HG03135 (cell line): Measurements from ENCODE around the gene SYAP1.
A peak's percentile ranks its signal among the peaks of the same experiment; 100 is the strongest.
"Not testable (repeated sequence)": the region's sequence is repeated elsewhere in the genome, so short reads cannot be mapped to it uniquely, and the experiment has no call there.

Experiments used
- ATAC-seq: cut with Tn5 transposase; IDR thresholded peaks from one replicate; pipeline ENCODE4 v1.9.1; 2021; ENCODE audit warnings: mild to moderate bottlenecking, moderate library complexity; ENCODE audit not compliant: unreplicated experiment

SYAP1 gene

GRCh38 chrX:16722481-16722880 is 3.1 kb downstream of the SYAP1 start:
- no peak for ATAC-seq

GRCh38 chrX:16725072-16725471 is 5.7 kb downstream of the SYAP1 start:
- no peak for ATAC-seq

- peak; percentile 90 for ATAC-seq
Observed at GRCh38 chrX:16726347-16726988, 7.1 kb downstream of the SYAP1 start.

- no peak for ATAC-seq
Observed at GRCh38 chrX:16727637-16728036, 8.2 kb downstream of the SYAP1 start.

- no peak for ATAC-seq
Observed at GRCh38 chrX:16730450-16730849, 11.0 kb downstream of the SYAP1 start.

GRCh38 chrX:16733013-16733412 is 13.6 kb downstream of the SYAP1 start:
- no peak for ATAC-seq

- no peak for ATAC-seq
Observed at GRCh38 chrX:16737024-16737423, 17.6 kb downstream of the SYAP1 start.

- no peak for ATAC-seq
Observed at GRCh38 chrX:16739574-16739973, 20.2 kb downstream of the SYAP1 start.

GRCh38 chrX:16743604-16744325 is 24.4 kb downstream of the SYAP1 start:
- no peak for ATAC-seq

GRCh38 chrX:16745102-16745501 is 25.7 kb downstream of the SYAP1 start:
- no peak for ATAC-seq

- no peak for ATAC-seq
Observed at GRCh38 chrX:16745659-16746058, 26.2 kb downstream of the SYAP1 start.

- ATAC-seq = no peak
Observed at GRCh38 chrX:16748425-16748824, 29.0 kb downstream of the SYAP1 start.

- ATAC-seq = no peak
Observed at GRCh38 chrX:16750136-16750535, 30.7 kb downstream of the SYAP1 start.

- no peak for ATAC-seq
Observed at GRCh38 chrX:16754019-16754418, 34.6 kb downstream of the SYAP1 start.

GRCh38 chrX:16756724-16757123 is 37.3 kb downstream of the SYAP1 start:
- ATAC-seq = no peak

- not testable (repeated sequence) for ATAC-seq
Observed at GRCh38 chrX:16761500-16761899, 42.1 kb downstream of the SYAP1 start.

- no peak for ATAC-seq
Observed at GRCh38 chrX:16762579-16762978, 43.2 kb downstream of the SYAP1 start.

- ATAC-seq = no peak
Observed at GRCh38 chrX:16765594-16765993, 46.2 kb downstream of the SYAP1 start.

- no peak for ATAC-seq
Observed at GRCh38 chrX:16770970-16771482, 51.6 kb downstream of the SYAP1 start.

- ATAC-seq = no peak
Observed at GRCh38 chrX:16771483-16772398, 52.3 kb downstream of the SYAP1 start.

- ATAC-seq = no peak
Observed at GRCh38 chrX:16772460-16772859, 53.0 kb downstream of the SYAP1 start.
